NCI-H1694 (cell line): ENCODE measurements around the gene RAD51B.

ENCODE experiments used
- DNase-seq: peaks from one replicate; lab custom pipeline; 2025; lab: John Stamatoyannopoulos, UW

Gene RAD51B

DNA sequence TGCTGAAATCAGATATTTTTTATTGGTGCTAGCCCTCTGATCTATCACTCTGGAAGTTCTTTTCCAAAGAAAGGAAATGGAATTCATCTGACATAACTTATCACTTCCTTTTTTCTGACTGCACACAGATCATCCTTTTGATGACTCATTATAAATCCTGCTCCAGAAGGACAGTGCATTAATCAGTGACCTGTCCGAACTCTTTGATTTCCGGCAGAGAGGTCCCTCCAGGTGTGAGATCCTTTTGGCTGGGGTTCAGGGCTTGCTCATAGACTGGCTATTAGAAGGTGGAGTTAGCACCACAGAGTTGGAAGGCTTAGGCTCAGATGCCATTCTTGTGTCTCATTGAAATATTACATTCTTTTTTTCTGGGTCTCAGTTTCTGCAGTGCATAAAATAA lies 645.1 kb downstream of the RAD51B start:
- no peak for DNase-seq

DNA sequence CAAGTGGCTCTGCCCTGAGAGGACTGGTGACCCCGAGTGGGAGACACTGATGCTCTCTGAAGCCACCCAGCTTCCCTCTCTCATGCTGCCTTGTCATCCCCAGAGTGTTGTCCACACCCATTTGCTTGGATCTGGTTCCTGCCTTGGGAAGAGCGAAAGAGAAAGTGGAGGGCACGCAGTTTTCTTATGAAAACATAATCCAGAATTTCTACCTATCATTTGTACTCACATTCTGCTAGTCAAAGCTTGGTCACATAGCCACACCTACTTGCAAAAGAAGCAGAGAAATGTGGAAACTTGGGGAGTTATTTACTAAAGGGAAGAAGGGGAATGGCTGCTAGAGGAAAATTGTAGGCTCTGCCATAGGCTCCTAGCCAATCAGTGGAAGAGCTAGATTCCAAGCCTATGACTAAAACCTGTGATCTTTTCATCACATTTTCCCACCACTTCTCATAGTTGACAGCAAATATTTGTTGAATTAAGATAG lies 647.0 kb downstream of the RAD51B start:
- DNase-seq = no peak

DNA sequence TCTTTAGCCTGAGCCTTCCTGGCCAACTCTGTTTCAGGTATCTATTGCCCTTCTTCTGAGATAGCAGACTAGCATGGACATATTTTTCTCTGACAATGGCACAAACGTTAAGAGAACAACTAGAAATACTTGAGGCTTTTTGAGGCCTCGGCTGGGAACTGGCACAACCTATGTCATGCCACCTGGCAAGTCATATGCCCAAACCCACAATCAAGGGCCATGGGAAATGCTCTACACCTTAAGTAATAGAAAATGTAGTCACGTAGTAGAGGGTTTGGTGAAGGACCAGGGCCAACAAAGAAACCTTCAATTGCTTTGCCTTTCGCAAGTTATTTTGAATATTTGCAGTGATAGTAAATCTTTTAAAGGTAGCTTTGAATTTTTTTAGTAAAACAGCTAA lies 647.8 kb downstream of the RAD51B start:
- no peak for DNase-seq

DNA sequence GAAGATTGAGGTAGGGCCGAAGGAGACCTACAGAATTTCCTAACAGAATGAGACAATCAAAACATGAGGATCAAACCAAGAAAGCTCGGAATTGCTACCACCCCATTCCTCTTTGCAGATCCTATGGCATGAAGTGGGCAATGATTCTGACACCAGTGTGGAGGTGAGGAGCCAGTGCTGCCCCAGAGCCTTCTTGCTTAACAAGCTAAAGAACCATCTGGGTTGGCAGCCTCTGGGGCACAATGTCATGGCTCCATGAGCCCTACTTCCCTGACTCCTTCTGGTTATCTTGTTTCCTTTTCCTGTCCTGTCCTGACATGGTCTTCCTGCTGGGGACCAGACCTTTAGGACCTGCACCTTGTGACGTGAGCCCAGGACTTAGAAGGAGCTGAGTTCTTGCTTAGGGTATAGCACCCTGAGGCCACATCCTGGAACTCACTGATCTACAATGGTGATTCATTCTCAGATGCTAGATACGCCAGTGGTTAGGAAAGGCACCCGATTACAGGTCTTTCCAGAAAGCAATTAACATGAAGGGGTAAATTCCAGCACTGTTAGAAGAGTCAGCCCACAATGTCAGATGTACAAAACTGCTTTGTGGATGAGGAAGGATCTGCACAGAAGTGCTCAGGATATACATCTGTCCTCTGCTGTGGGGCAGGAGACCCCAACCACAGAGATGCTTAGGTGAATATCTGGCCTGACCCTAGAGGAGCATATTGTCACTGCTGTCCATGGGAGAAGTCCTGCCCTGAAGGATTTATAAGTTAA lies 649.0 kb downstream of the RAD51B start:
- no peak for DNase-seq

DNA sequence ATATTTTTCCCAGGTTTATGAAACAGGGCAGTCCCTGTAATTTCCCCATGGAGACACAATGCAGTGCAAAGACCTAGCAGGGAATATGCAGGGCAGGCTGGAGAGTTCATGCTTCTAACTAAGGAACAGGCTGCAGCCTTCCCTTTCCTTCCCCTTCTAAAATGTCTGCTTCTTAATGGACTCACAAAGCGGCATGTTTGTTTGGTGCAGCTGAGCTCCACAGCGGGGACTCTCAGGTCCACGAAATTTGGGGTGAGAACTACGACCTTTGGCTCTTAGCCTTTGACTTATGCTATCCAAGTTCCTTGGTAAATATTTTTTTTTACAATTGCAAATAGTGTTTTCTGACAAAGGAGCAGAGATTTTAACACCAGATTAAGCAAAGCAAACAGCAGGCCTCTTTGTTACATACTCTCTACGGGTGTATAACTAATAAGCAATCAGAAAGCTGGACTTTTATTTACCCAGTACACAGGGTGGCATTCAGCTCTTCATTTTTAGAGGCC lies 649.7 kb downstream of the RAD51B start:
- no peak for DNase-seq

DNA sequence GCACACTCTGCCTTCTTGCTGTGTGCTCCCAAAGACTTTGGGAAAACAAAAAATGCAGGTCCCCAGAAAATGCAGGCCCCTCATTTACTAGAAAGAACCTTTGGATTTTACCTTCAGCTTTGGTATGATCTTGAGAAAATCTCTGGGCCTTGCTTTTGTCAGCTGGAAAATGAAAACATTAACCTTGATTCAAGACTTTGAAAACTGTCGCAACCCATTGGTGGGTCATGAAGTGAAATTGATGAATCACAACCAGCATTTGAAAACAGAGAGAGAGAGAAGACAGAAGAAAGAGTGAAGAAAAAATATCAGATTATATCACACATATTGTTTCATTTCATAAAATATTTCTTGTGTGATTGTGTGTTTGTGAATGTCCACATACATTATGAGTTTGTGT lies 650.8 kb downstream of the RAD51B start:
- DNase-seq = no peak

DNA sequence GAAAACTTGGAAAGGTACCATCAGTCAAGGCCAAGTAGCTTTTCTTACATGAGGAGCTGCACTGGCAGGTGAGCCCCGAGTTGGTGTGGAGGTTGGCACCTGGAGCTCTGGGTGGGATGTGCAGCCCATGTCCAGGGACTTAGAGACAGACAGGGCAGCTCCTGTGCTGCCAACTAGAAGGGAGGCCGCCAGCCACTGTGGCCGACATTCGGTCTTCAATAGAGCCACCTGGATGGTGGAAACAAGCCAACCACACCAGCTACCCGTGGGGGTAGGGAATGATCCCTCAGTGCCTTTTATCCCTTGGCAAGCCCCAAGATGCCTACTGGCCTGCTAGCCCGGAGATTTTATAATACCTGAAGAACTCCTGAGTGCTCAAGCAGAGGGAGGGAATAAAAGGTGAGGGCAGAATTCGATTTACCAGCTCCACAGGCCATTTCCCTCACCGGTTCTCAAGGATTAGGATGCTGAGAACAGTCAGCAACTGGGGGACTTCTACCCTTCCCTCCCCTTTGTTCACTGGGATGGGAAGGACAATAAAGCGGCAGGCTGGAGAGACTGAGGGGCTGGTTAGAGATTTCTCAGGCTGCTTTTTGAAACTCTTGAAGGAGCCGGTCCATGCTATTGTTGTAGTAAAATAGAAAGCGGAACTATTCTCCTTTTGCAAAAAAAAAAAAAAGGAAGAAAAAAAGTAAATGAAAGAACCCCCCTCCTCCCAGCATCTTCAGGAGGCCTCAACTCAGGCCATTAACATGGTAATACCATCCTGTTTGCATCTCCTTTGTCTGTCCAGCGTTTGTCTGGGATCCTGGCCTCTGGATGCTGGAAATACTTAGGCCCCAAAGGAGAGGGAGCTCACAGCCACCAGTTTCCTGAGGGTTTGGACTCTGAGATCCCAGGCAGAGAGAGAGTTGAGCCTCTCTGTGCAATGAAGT lies 651.7 kb downstream of the RAD51B start:
- no peak for DNase-seq

DNA sequence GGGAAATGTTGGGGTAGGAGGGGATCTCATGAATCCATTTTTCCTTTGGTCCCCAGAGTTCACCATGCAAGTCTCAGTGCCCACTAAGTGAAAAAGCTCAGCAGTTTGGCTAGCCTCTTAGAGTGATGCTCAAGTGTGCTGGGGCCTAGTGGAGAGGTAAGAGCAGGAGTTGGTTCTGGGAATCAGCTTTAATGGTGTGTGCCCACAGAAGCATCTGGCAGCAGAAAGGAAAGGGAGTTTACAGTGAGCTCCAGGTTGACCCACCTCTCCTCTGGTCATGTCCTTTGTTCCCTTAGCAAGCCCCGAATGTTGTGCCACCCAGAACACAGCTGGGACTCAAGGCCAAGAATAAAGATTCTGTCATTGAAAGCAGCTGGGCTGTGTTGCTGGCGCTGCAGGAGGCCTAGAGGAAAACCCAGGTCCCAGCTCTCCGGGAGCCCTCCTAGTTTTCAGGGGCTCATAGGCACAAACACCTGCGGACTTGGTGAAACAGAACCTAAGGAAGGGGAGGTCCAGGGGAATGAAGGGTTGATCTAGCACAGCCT lies 652.5 kb downstream of the RAD51B start:
- no peak for DNase-seq

DNA sequence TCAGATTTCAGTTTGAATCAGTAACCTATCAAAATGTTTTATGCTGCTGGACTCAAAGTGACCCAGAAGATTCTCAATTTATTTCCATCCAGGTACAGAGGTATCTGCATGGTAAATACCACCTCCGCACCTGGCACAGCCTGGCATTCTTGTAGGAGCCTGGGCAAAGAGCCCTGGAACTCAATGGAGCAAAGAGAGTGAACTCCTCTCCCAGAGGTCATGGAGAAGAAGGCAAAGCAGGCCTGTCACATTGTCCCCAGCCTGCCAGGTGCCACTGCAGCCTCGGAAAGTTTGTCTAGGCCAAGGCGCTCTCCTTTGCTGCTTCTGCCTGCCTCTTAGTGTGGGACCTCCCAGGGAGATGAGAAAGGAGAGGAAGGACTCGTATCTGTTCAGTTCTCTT lies 653.5 kb downstream of the RAD51B start:
- no peak for DNase-seq

DNA sequence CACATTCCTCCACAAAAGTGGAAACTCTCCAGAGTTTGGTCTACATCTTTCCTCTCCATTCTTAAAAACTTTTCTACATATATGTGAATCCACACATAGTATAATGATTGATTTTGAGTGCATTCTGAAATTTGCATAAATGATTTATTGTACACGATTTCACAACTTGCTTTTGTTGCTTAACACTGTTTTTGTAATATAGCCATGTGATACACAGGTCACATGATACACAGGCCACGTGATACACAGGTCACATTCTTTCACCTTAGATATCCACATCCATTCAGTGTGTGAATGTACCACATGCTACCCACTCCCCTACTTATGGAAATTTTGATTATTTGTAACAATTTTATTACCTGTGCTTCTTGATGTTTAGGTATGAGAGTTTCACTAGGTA lies 654.2 kb downstream of the RAD51B start:
- DNase-seq = no peak

DNA sequence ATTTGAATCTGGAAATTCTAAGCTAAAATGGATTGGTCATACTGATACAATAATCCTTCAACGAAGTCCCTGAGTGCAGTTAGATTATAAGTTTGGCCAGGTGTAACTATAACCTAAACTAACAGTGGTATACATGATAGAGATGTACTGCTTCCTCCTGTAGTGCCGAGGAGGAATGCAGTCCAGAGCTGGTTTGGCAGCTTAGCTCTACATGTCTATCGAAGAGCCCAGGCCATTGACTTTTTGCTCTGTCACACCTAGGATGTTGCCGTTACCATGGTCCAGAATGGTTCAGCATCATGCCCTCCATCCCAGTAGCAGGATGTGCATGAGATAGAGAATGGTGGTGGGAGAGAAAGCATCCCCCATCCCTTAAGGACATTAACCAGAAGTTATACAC lies 655.2 kb downstream of the RAD51B start:
- no peak for DNase-seq

DNA sequence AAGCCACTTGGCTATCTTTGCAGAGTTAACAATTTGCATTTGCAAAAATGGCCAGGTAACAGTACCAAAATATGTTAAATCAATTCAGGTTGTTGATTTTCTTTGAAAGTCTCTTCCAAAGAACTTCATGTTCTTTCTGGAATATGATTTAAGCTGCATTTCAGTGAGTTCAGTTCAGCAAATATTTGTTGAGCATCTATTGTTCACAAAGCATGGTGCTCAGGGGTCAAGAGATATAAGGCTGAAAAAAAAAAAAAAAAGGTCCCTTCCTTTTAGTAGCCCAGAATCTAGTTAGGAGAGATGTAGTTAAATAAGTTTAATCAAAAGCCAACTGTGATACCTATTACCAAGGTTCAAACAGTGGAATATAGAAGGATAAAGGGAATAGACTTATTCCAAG lies 656.2 kb downstream of the RAD51B start:
- DNase-seq = no peak

DNA sequence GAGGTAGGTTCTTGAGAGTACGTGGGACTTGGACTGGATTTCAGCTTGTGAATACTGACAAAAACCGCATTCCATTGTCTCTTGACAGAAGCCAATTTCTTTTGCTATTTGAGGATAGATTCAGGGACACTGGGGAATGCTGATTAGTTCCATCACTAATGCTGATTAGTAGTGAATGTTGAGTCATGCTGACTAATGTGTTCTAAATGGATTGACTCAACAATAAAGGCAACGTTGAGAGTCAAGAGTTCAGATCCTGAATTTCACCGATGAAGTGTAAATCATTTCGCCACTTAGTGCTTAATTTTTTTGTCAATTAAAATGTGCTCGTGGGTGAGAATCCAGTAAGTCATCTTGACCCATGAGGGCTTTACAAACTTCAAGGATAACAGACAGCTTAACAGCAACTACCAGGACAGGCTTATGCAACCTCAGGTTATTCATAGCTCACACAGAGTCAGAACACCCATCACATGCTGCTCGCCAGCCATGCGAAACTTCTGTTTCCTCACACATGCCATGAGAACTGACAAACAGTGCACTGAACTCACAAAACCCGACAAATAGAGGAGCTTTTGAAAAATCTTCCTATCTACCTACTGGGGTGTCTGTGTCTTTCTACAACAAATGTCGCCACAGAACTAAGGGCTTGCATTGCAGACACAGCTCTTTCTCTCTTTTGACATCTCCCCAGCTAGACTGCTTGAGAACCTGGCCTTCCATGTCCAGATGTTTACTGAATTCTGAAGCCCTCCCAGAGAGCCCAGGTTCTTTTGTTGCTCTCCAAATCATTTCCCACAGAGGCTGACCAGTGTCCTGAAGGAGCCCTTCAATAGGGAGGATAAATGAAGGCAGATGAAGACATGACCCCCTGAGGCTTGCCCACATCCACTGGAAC lies 656.9 kb downstream of the RAD51B start:
- no peak for DNase-seq

DNA sequence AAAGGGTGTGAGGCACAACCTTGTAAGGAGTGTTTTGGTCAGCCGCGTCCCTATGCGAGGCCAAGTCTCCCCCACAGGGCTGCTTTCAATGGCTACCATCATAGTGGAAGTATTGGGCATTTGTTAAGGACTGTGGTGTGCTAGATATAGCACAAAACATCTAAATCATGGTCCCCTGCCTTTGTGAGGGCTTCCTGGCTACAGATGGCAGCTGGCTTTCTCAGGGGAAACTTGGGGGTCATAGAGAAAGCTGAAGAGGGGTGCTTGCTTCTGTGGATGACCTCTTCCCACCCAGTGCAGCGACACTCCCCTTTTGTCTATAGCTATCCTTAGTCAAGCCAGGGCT lies 657.5 kb downstream of the RAD51B start:
- DNase-seq = no peak

DNA sequence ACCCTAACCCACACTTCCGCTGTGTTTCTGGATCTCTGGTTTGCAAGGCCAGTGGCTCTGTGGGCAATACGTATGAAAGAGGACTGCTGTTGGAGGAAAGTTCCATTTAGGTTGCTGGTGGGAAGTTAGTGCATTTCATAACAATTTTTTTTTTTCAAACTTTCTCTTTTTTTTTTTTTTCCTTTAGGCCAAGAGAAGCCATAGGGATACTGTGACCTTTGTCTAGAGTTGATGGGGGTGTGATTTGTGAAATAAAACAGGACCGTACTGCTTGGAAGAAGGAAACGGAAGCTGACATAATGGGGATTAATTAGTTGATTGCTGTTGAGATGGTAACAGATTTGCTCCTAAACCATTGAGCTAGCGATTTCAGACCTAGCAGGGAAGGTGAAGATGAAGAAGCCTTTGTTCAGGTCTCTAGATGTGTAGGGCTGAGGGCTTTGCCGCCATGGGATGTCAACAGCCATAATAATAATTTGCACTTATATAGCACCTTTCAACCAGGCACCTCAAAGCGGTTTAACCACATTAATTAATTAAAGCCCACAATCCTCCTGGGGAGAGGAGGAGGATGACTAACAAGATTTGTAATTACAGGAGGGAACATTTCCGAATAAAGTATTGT lies 658.0 kb downstream of the RAD51B start:
- no peak for DNase-seq

DNA sequence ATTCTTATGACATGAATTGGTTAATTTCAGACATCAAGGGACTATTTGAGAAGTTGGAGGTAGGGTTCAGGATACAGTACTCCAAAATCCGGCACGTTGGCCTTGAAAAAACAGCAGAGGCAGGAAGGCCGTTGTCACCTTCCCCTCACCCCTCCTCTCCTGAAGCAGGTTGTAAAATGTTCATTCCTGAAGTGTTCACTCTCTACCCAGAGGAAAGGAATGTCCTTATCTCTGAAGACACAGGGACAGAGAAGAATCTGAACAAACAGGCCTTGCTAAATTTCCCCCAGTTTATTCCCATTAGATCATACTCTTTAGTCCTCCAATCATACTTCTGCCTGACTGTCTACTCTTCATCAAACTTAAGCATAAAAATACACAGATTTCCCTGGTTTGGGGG lies 659.7 kb downstream of the RAD51B start:
- DNase-seq = no peak

DNA sequence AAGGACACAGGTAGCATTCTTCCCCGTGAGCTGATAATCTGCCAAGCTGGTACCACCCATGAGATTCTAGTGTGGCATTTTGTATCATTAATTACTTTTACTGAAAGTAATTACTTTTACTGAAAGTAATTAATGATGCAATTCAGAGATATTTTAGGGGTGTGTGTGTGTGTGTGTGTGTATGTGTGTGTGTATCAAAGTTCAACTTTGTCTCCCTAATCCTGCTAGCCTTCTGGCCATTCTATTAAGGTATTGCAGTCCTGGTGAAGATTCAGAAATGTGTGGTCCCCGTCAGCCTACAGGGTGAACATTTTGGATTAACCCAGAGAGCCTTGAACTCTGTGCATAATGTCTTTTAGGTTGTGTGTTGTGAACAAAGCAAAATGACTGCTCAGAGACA lies 662.4 kb downstream of the RAD51B start:
- no peak for DNase-seq

DNA sequence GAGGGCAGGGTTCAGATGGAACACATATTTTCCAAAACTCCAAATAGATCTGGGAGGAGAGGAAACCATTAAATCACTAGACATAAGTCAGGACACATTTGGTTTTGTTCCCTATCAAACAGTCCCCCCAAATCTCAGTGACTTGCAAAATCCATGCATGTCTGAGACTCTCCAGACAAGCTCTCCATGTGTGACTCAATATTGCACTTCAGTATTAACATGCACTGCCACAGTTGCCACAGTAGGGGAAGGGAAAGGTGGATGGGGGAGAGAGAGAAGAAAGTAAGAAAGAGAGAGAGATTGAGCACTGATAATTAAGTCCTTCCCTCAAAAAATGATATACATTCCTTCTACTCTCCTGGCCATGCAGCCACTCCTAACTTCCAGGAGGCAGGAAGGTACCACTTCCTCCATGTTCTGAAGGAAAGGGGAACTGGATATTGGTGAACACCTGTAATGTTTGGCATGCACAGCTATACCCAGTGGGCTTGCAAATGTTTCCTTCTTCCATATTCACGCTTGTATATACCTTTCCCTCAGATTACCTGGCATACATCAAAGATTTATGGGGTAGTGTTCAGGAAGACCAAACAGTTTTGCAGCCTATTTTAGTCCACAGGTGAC lies 663.3 kb downstream of the RAD51B start:
- DNase-seq = no peak

DNA sequence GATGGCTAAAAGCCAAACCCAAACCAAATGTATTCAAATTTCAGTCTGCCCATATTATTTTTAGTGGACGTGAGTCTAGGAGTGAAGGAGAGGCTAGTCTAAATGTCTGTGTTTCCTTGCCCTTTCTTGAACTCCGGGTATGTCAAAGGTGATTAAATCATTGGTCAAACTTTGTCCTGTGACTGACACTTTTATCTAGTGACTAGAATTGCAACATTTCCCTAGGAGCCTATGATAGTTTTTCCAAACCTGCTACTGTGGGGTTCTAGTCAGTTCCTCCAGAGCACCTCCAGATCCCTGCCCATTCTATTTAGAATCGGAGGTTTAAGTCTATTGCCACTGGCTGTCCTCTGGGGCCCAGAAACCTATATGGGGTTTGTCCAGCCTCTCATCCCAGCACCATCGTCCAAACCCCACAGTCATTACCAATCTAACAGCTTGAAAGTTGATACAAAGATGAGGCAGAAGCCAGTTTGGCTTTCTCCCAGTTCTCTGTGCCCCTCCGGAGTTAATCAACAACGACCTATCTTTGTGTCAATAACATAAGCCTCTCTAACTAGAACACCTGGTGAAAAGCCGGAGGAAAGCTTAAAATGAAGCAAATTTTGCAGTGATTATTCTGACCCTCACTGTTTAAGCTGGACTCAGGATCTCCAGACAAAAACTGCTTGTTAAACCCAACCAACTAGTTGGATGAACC lies 666.6 kb downstream of the RAD51B start:
- no peak for DNase-seq

DNA sequence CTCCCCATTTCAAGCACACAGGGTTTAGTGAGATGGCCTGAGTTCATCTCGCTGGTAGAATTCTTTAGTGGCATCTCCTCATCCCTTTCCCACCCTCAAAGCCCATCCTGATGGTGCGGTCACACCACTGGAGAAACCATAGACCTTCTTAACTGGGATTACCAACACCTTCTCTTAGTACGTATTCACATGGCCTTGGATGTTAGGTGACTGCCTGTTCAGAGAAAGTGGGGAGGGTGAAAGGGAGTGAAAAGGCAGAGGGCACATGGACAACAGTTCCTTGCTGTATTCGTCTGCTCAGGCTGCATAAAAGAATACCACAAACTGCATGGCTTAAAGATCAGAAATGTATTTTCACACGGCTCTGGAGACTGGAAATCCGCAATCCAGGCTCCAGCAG lies 667.2 kb downstream of the RAD51B start:
- DNase-seq = no peak
